ENCODE results near the gene BATF2.

DNA sequence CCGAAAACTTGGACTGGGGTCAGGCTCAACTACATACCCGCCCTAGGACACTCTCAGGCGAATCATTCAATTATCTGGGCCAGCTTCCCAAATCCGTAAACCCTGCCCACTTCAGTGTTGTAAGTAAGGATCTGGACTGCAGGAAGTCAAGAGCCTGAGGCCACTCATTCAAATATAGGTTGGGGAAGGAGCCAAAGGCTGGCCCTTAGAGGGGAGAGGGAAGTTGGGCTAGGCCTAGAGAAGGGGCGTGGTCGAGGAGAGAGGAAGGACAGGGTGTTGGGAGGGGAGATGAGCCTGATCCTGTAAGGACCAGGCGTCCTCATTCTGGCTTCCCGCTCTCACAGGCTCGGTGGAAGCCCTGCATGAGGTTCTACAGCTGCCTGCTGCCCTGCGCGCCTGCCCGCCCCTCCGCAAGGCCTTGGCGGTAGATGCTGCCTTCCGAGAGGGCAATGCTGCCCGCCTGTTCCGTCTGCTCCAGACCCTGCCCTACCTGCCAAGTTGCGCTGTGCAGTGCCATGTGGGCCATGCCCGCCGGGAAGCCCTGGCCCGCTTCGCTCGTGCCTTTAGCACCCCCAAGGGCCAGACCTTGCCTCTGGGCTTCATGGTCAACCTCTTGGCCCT is 47.2 kb upstream of the BATF2 start:
- no peak for TF ChIP-seq HDGF (IDR thresholded peaks at IDR 0.05)
- TF ChIP-seq, protein P1, sequence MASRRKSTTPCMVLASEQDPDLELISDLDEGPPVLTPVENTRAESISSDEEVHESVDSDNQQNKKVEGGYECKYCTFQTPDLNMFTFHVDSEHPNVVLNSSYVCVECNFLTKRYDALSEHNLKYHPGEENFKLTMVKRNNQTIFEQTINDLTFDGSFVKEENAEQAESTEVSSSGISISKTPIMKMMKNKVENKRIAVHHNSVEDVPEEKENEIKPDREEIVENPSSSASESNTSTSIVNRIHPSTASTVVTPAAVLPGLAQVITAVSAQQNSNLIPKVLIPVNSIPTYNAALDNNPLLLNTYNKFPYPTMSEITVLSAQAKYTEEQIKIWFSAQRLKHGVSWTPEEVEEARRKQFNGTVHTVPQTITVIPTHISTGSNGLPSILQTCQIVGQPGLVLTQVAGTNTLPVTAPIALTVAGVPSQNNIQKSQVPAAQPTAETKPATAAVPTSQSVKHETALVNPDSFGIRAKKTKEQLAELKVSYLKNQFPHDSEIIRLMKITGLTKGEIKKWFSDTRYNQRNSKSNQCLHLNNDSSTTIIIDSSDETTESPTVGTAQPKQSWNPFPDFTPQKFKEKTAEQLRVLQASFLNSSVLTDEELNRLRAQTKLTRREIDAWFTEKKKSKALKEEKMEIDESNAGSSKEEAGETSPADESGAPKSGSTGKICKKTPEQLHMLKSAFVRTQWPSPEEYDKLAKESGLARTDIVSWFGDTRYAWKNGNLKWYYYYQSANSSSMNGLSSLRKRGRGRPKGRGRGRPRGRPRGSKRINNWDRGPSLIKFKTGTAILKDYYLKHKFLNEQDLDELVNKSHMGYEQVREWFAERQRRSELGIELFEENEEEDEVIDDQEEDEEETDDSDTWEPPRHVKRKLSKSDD (conservative IDR thresholded peaks at IDR 0.05; ENCODE audit: low read length), result no peak
- TF ChIP-seq POLR2A (conservative IDR thresholded peaks at IDR 0.05), result no peak
- no peak for TF ChIP-seq ZBTB26 (CRISPR knock-in tag; IDR thresholded peaks at IDR 0.05)
- no peak for TF ChIP-seq EZH2 (IDR thresholded peaks at IDR 0.05; ENCODE audit: borderline replicate concordance, low read depth, low read length)
- TF ChIP-seq EP300 (IDR thresholded peaks at IDR 0.05; ENCODE audit: low read length), result no peak
- TF ChIP-seq MLX (CRISPR knock-in tag; conservative IDR thresholded peaks at IDR 0.05), result no peak
- TF ChIP-seq RBM15 (IDR thresholded peaks at IDR 0.05; ENCODE audit: insufficient read depth, low read length), result no peak
